Mesenchymal stem cell (in vitro differentiated cells and primary cell): ENCODE measurements around the gene ISOC2.

ENCODE experiments used
- DNase-seq: peaks from one replicate; pipeline ENCODE4 v3.0.0-alpha.2; 2013
- H2AFZ ChIP-seq: one replicate; pipeline ENCODE4 v1.6.1; 2013; ENCODE audit warnings: low read depth, mild to moderate bottlenecking, control low read depth, inconsistent platforms, low read length, moderate library complexity
- H2AK5ac ChIP-seq: 2 replicates; pipeline ENCODE4 v1.6.1; 2013; ENCODE audit warnings: low read length, moderate library complexity, mild to moderate bottlenecking, inconsistent platforms; ENCODE audit not compliant: severe bottlenecking
- H2BK120ac ChIP-seq: one replicate; pipeline ENCODE4 v1.6.1; 2013; ENCODE audit warnings: low read depth, mild to moderate bottlenecking, inconsistent platforms, low read length, moderate library complexity
- H2BK12ac ChIP-seq, 2 experiments: one replicate each; pipeline ENCODE4 v1.6.1; 2013; ENCODE audit warnings: inconsistent platforms in 2 of 2, low read length in 2 of 2, mild to moderate bottlenecking in 2 of 2, moderate library complexity in 2 of 2, control low read depth in 1 of 2
- H2BK15ac ChIP-seq: one replicate; pipeline ENCODE4 v1.6.1; 2013; ENCODE audit warnings: mild to moderate bottlenecking, low read depth, inconsistent platforms; ENCODE audit not compliant: poor library complexity, severe bottlenecking
- H2BK5ac ChIP-seq: 2 replicates; pipeline ENCODE4 v1.6.1; 2013; ENCODE audit warnings: low read depth, mild to moderate bottlenecking, low read length, control low read depth, inconsistent platforms; ENCODE audit not compliant: poor library complexity, severe bottlenecking
- H3K14ac ChIP-seq, 2 experiments: one replicate each; pipeline ENCODE4 v1.6.1; 2013; ENCODE audit warnings: inconsistent platforms in 2 of 2, low read length in 2 of 2, control low read depth in 1 of 2, mild to moderate bottlenecking in 1 of 2, moderate library complexity in 1 of 2
- H3K18ac ChIP-seq, 2 experiments: one replicate each; pipeline ENCODE4 v1.6.1; 2013; ENCODE audit warnings: inconsistent platforms in 2 of 2, low read length in 2 of 2, control low read depth in 1 of 2, low read depth in 1 of 2, mild to moderate bottlenecking in 1 of 2
- H3K23ac ChIP-seq, 2 experiments: one replicate each; pipeline ENCODE4 v1.6.1; 2013; ENCODE audit warnings: inconsistent platforms in 2 of 2, low read length in 2 of 2, mild to moderate bottlenecking in 2 of 2, moderate library complexity in 2 of 2, control low read depth in 1 of 2
- H3K27ac ChIP-seq: 2 replicates; pipeline ENCODE4 v1.5.1; 2013; ENCODE audit warnings: mild to moderate bottlenecking, moderate library complexity, low read length, control low read depth, inconsistent platforms; ENCODE audit not compliant: poor library complexity, severe bottlenecking
- H3K27me3 ChIP-seq, 2 experiments: 2 replicates each; pipeline versions ENCODE4 v1.6.1 to v1.7.0; 2013; ENCODE audit warnings: low read length in 2 of 2, mild to moderate bottlenecking in 2 of 2, moderate library complexity in 2 of 2, control low read depth in 1 of 2, inconsistent platforms in 1 of 2; ENCODE audit not compliant: control insufficient read depth in 1 of 2, insufficient read depth in 1 of 2
- H3K36me3 ChIP-seq, 2 experiments: 2 replicates each; pipeline versions ENCODE4 v1.6.1 to v1.7.0; 2013; ENCODE audit warnings: low read length in 2 of 2, control low read depth in 1 of 2, inconsistent platforms in 1 of 2, low read depth in 1 of 2, mild to moderate bottlenecking in 1 of 2; ENCODE audit not compliant: insufficient read depth in 2 of 2, control insufficient read depth in 1 of 2
- H3K4ac ChIP-seq, 2 experiments: one replicate each; pipeline ENCODE4 v1.6.1; 2013; ENCODE audit warnings: inconsistent platforms in 2 of 2, low read length in 2 of 2, mild to moderate bottlenecking in 2 of 2, moderate library complexity in 2 of 2, control low read depth in 1 of 2, low read depth in 1 of 2
- H3K4me1 ChIP-seq: 2 replicates; pipeline ENCODE4 v1.6.1; 2013; ENCODE audit warnings: low read depth, low read length, control low read depth; ENCODE audit not compliant: control insufficient read depth, insufficient read depth
- H3K4me2 ChIP-seq: 2 replicates; pipeline ENCODE4 v1.6.1; 2013; ENCODE audit warnings: low read length, mild to moderate bottlenecking, inconsistent platforms; ENCODE audit not compliant: poor library complexity, severe bottlenecking
- H3K4me3 ChIP-seq, 2 experiments: 2 replicates each; pipeline versions ENCODE4 v1.5.1 to v1.7.0; 2013; ENCODE audit warnings: low read length in 2 of 2, mild to moderate bottlenecking in 2 of 2, control low read depth in 1 of 2, low read depth in 1 of 2; ENCODE audit not compliant: insufficient read depth in 1 of 2
- H3K79me1 ChIP-seq: replicated peaks from 2 replicates; pipeline ENCODE4 v1.6.1; 2013; ENCODE audit warnings: mild to moderate bottlenecking, control low read depth, low read length, inconsistent platforms; ENCODE audit not compliant: poor library complexity, severe bottlenecking
- H3K9ac ChIP-seq: 2 replicates; pipeline ENCODE4 v1.7.0; 2013; ENCODE audit warnings: mild to moderate bottlenecking, low read length, moderate library complexity
- H3K9me3 ChIP-seq: 2 replicates; pipeline ENCODE4 v1.7.0; 2013; ENCODE audit warnings: mild to moderate bottlenecking, low read length; ENCODE audit not compliant: control insufficient read depth
- H4K8ac ChIP-seq: one replicate; pipeline ENCODE4 v1.6.1; 2013; ENCODE audit warnings: inconsistent platforms, mild to moderate bottlenecking, low read length, moderate library complexity
- H4K91ac ChIP-seq: one replicate; pipeline ENCODE4 v1.6.1; 2013; ENCODE audit warnings: mild to moderate bottlenecking, low read length, inconsistent platforms
- WGBS: methylation state at CpG from one replicate; pipeline ENCODE4 v1.1.7; 2013; ENCODE audit warnings: mixed read lengths; 5-methylcytosine and 5-hydroxymethylcytosine counted together

Gene ISOC2

DNA sequence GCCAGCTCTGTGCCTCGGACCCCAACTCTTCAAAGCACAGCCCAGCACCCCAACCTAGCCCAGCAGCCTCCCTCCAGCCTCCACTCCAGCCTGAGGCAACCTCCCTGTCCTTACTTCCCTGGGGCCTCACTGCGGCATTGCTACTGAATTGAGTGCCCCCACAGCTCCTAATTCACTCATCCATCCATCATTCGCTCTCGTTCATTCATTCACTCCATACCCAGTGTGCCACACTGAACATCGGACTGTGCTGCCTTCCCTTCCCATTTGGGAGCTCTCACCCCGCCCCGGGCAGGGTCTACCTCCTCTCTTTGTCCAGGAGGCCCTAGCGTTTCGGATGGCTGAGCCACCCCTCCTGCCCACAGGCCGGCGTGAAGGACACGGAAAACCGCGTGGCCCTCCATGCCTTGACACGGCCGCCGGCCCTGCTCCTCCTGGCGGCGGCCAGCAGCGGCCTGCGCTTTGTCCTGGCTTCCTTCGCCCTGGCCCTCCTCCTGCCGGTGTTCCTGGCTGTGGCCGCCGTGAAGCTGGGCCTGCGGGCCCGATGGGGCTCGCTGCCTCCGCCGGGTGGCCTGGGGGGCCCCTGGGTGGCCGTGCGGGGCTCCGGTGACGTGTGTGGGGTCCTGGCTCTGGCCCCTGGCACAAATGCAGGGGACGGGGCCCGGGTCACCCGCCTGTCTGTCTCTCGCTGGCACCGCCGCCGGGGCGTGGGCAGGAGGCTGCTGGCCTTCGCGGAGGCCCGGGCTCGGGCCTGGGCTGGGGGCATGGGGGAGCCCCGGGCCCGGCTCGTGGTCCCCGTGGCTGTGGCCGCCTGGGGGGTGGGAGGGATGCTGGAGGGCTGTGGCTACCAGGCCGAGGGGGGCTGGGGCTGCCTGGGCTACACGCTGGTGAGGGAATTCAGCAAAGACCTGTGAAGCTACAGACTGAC is 24.9 kb upstream of the ISOC2 start:
- WGBS, result 83% methylated on average over 52 of the region's 53 CpGs
- peak overlapping the region; percentile 88 to 91 for H3K18ac ChIP-seq
- peak overlapping the region; percentile 72 to 78 for H3K4me3 ChIP-seq
- H3K23ac ChIP-seq, result no peak overlapping the region
- H3K4ac ChIP-seq, result peak overlapping the region; percentile 55 to 89
- H3K14ac ChIP-seq, result peak overlapping the region in 1 of 2 experiments; percentile 64
- H2BK120ac ChIP-seq, result peak overlapping the region; percentile 99
- peak overlapping the region; percentile 96 for H2BK15ac ChIP-seq
- peak overlapping the region; percentile 92 to 95 for H2BK12ac ChIP-seq
- H3K36me3 ChIP-seq, result peaks cover 6 to 62% of the 10 kb centered on the region in 2 experiments
- H3K4me1 ChIP-seq, result peaks cover 70% of the 10 kb centered on the region
- H2BK5ac ChIP-seq, result peak overlapping the region; percentile 66
- H3K9me3 ChIP-seq, result no peaks in the 10 kb centered on the region
- H3K4me2 ChIP-seq, result peak overlapping the region; percentile 92
- H3K27me3 ChIP-seq, result no peaks in the 10 kb centered on the region
- peak overlapping the region; percentile 86 for H3K9ac ChIP-seq
- DNase-seq, result no peak
- H2AFZ ChIP-seq, result no peak overlapping the region
- H2AK5ac ChIP-seq, result peak overlapping the region; percentile 38
- peak overlapping the region; percentile 86 for H4K8ac ChIP-seq
- H4K91ac ChIP-seq, result peak overlapping the region; percentile 95
- H3K79me1 ChIP-seq, result peaks cover 20% of the 10 kb centered on the region
- peak overlapping the region; percentile 95 for H3K27ac ChIP-seq

DNA sequence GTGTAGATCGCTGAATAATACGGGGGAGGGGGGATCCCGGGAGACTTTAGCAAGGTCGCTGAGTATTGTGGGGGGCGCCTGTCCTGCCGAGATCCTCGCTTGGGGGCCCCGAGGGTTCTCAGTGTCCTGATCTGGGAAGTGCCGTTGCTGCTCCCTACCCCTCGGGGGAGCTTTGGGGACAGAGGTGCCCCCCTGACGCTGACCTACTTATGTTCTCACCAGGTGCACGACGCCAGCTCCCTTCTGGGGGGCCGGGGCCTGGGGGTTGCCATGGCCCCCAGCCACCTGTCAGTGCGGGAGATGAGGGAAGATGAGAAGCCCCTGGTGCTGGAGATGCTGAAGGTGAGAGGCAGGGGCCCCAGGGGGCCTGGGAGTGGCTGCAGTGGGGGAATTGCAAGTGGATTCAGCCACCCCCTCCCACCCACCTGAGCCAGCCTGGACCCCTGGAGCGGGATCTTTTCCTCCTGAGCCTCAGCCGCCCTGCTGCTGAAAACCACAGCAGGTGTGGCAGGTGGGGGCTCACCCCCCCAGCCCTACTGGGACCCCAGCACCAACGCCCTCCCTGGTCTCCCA is 24.1 kb upstream of the ISOC2 start:
- Histone ChIP-seq H3K4me3 (peak overlapping the region; percentile 72 to 78), H4K91ac (peak overlapping the region; percentile 76), H3K36me3 (peaks cover 6 to 62% of the 10 kb centered on the region in 2 experiments), H3K4ac (peak overlapping the region; percentile 92 to 97), H3K14ac (peak overlapping the region; percentile 48 to 83), H2BK120ac (peak overlapping the region; percentile 99), H4K8ac (peak overlapping the region; percentile 90), H3K23ac (peak overlapping the region in 1 of 2 experiments; percentile 38), H3K18ac (peak overlapping the region; percentile 69 to 82), H2BK15ac (peak overlapping the region; percentile 98), H2AK5ac (peak overlapping the region; percentile 38), H2BK5ac (peak overlapping the region; percentile 19), H3K9ac (peak overlapping the region; percentile 86), H2AFZ (no peak overlapping the region), H3K9me3 (no peaks in the 10 kb centered on the region), H3K27ac (peak overlapping the region; percentile 87), H3K79me1 (peaks cover 20% of the 10 kb centered on the region), H3K27me3 (no peaks in the 10 kb centered on the region), H3K4me2 (peak overlapping the region; percentile 92), H2BK12ac (peak overlapping the region; percentile 14 to 92), H3K4me1 (peaks cover 68% of the 10 kb centered on the region)
- DNase-seq, result no peak
- 18% methylated on average over 18 of the region's 18 CpGs for WGBS

DNA sequence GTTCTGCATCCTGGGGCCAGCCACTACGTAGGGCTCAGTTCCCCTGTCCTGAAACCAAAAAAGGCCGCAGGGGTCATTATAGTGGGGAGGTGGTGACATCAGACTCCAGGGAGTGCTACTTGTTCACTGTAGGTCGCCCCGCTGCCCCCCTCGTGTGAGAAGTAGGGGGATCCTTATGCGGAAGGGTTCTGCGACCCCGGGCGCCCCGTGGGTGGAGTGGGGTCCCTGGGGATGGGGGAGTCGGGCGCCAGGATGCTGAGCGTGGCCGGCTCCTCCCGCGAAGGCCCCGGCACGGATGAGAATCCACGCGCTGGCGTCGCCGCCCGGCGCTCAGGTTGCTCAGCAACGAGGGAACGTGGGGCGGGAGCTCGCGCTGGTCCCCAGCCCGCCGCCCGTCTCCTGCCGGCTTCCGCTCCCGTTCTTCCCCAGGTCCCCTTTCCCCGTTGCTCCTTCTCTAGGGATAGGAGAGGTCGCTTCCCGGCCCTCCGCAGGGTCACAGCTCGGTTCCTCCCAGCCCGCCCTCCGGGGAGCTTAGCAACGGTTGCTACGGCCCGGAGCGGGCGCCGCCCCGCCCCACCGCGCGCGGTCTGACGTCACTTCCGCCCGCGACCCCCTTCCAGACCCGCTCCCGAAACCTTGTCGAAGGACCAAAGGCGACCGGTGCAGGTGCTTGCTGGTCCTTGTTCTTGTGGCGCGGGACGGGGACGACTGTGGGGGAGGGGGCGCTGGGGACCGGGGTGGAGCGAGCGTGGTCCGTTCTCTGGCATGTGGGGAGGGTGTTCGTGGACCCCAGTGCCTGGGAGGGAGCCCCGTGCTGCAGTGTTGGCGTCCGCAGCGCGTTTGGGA is 23.4 kb upstream of the ISOC2 start, which contains the start of gene NAT14:
Gene NAT14 (plus strand): TSS at position 596 of the 846 bp plus-strand sequence. CDS start 521 bp downstream, outside the sequence.
- peak within 1 kb of the TSS; percentile 62 for H2AFZ ChIP-seq
- H2AK5ac ChIP-seq, result peak within 1 kb of the TSS; percentile 38
- H3K4ac ChIP-seq, result peak within 1 kb of the TSS; percentile 92 to 97
- H3K27ac ChIP-seq, result peak within 1 kb of the TSS; percentile 87
- no peaks in the 10 kb centered on the region for H3K9me3 ChIP-seq
- H3K4me2 ChIP-seq, result peak within 1 kb of the TSS; percentile 92
- H3K79me1 ChIP-seq, result peaks cover 22% of the 10 kb centered on the region
- H2BK120ac ChIP-seq, result peak within 1 kb of the TSS; percentile 99
- peaks cover 6 to 59% of the 10 kb centered on the region in 2 experiments for H3K36me3 ChIP-seq
- H3K4me1 ChIP-seq, result peaks cover 65% of the 10 kb centered on the region
- H4K91ac ChIP-seq, result peak within 1 kb of the TSS; percentile 76
- WGBS, result 2% methylated on average over 67 of the region's 78 CpGs
- H3K14ac ChIP-seq, result peak within 1 kb of the TSS; percentile 48 to 83
- peak within 1 kb of the TSS; percentile 86 for H3K9ac ChIP-seq
- H3K23ac ChIP-seq, result peak within 1 kb of the TSS in 1 of 2 experiments; percentile 38
- H2BK15ac ChIP-seq, result peak within 1 kb of the TSS; percentile 98
- no peaks in the 10 kb centered on the region for H3K27me3 ChIP-seq
- peak; percentile 86 for DNase-seq
- H4K8ac ChIP-seq, result peak within 1 kb of the TSS; percentile 90
- H3K4me3 ChIP-seq, result peak within 1 kb of the TSS; percentile 72 to 78
- peak within 1 kb of the TSS; percentile 14 to 92 for H2BK12ac ChIP-seq
- peak within 1 kb of the TSS; percentile 82 to 94 for H3K18ac ChIP-seq
- H2BK5ac ChIP-seq, result peak within 1 kb of the TSS; percentile 81
